Natural killer cell (primary cell): ENCODE data around the gene LMOD1. TPM values are rescaled to one million over a fixed set of nuclear protein-coding genes. Genes with fewer than 3 reads are reported as not detected.

Experiments
- ATAC-seq, 3 donors: fragments of 150-1000 bp in 2 of 3; fragments of 200-7000 bp in 1 of 3; cut with Tn5 transposase; 1 replicate in 1 of 3; 2 replicates in 2 of 3; pipeline ENCODE4 v1.10.0; 2021; ENCODE audit warnings: mild to moderate bottlenecking in 2 of 3, moderate library complexity in 2 of 3
- DNase-seq, 2 donors: peaks; one replicate each; pipeline versions ENCODE4 v3.0.0 to v3.0.0-alpha.2; 2013 to 2021; ENCODE audit warnings: mixed read lengths in 1 of 2
- H3K27ac ChIP-seq: one replicate; pipeline ENCODE4 v1.5.1; 2013; ENCODE audit warnings: mild to moderate bottlenecking, low read length
- H3K27me3 ChIP-seq: one replicate; pipeline ENCODE4 v1.6.1; 2013; ENCODE audit warnings: low read length; ENCODE audit not compliant: control insufficient read depth, insufficient read depth
- H3K36me3 ChIP-seq: one replicate; pipeline ENCODE4 v1.6.1; 2013; ENCODE audit warnings: low read length; ENCODE audit not compliant: control insufficient read depth, insufficient read depth
- H3K4me1 ChIP-seq: one replicate; pipeline ENCODE4 v1.6.1; 2013; ENCODE audit warnings: low read length; ENCODE audit not compliant: control insufficient read depth, insufficient read depth
- H3K4me3 ChIP-seq: one replicate; pipeline ENCODE4 v1.5.1; 2013; ENCODE audit warnings: low read length
- H3K9me3 ChIP-seq: one replicate; pipeline ENCODE4 v1.6.1; 2013; ENCODE audit warnings: low read length; ENCODE audit not compliant: control insufficient read depth, insufficient read depth
- H3K27ac Mint-ChIP-seq, 2 donors: one replicate each; pipeline ENCODE4 v1.8.0; 2022; ENCODE audit warnings: mild to moderate bottlenecking in 2 of 2, mixed read lengths in 2 of 2, moderate library complexity in 1 of 2
- H3K27me3 Mint-ChIP-seq, 2 donors: one replicate each; pipeline ENCODE4 v1.8.0; 2022; ENCODE audit warnings: low read depth in 2 of 2, mixed read lengths in 2 of 2
- H3K36me3 Mint-ChIP-seq: one replicate; pipeline ENCODE4 v1.8.0; 2022; ENCODE audit warnings: mixed read lengths
- H3K4me1 Mint-ChIP-seq, 2 donors: one replicate each; pipeline ENCODE4 v1.8.0; 2022; ENCODE audit warnings: mixed read lengths in 2 of 2
- H3K4me3 Mint-ChIP-seq: one replicate; pipeline ENCODE4 v1.8.0; 2022; ENCODE audit warnings: mild to moderate bottlenecking, moderate library complexity, mixed read lengths
- H3K9me3 Mint-ChIP-seq, 2 donors: one replicate each; pipeline ENCODE4 v1.8.0; 2022; ENCODE audit warnings: mixed read lengths in 2 of 2
- WGBS: methylation state at CpG from one replicate; pipeline ENCODE4 v1.1.7; 2013; ENCODE audit warnings: missing lambda C conversion rate; ENCODE audit not compliant: insufficient coverage; 5-methylcytosine and 5-hydroxymethylcytosine counted together
- intact Hi-C: fragments of 100-400 bp; cut with micrococcal nuclease; formaldehyde crosslinking; loops from one replicate; pipeline ENCODE4 v1.14.2; 2022
- total RNA-seq, 4 donors: library from RNA; stranded (reverse); fragments of 120-200 nt in 1 of 4; gene quantifications; one replicate each; pipeline versions ENCODE4 v1.2.3 to v1.2.4, GENCODE V29; 2013 to 2022
- TF ChIP-seq, protein P1 (sequence below): fragments of 200-600 bp; IDR thresholded peaks from one replicate; pipeline ENCODE4 v1.8.0; 2022; ENCODE audit warnings: antibody characterized with exemption

LMOD1 gene
- total RNA-seq, 3 donors from 2014 or later (not counting 1 experiment from before 2014, with no cell fraction given) = not detected

- Histone ChIP-seq H3K27me3 (no peaks in the 10 kb centered on the region), H3K9me3 (no peaks in the 10 kb centered on the region), H3K36me3 (peaks cover 48% of the 10 kb centered on the region), H3K27ac (no peak overlapping the region), H3K4me1 (no peaks in the 10 kb centered on the region), H3K4me3 (no peak overlapping the region)
- WGBS = 96% methylated on average over 2 of the region's 2 CpGs
- intact Hi-C loops = no loop called here
- no peak for ATAC-seq
- peaks cover 12% of the 10 kb centered on the region for H3K36me3 Mint-ChIP-seq
- no peak overlapping the region for H3K27ac Mint-ChIP-seq
- DNase-seq = no peak
- H3K4me1 Mint-ChIP-seq = peaks cover 8 to 20% of the 10 kb centered on the region in 2 donors
- TF ChIP-seq, protein P1, sequence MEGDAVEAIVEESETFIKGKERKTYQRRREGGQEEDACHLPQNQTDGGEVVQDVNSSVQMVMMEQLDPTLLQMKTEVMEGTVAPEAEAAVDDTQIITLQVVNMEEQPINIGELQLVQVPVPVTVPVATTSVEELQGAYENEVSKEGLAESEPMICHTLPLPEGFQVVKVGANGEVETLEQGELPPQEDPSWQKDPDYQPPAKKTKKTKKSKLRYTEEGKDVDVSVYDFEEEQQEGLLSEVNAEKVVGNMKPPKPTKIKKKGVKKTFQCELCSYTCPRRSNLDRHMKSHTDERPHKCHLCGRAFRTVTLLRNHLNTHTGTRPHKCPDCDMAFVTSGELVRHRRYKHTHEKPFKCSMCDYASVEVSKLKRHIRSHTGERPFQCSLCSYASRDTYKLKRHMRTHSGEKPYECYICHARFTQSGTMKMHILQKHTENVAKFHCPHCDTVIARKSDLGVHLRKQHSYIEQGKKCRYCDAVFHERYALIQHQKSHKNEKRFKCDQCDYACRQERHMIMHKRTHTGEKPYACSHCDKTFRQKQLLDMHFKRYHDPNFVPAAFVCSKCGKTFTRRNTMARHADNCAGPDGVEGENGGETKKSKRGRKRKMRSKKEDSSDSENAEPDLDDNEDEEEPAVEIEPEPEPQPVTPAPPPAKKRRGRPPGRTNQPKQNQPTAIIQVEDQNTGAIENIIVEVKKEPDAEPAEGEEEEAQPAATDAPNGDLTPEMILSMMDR = no peak
- H3K9me3 Mint-ChIP-seq = no peaks in the 10 kb centered on the region
- H3K27me3 Mint-ChIP-seq = no peaks in the 10 kb centered on the region
- no peak overlapping the region for H3K4me3 Mint-ChIP-seq
Observed at GRCh38 chr1:201849372-201850052, 96.8 kb downstream of the LMOD1 start.

- Mint-ChIP-seq H3K9me3 (no peaks in the 10 kb centered on the region), H3K4me1 (peaks cover 8 to 21% of the 10 kb centered on the region in 2 donors), H3K27me3 (no peaks in the 10 kb centered on the region), H3K4me3 (no peak overlapping the region), H3K36me3 (peaks cover 12% of the 10 kb centered on the region), H3K27ac (no peak overlapping the region)
- no peaks in the 10 kb centered on the region for H3K4me1 ChIP-seq
- 99% methylated on average over 6 of the region's 6 CpGs for WGBS
- no peak for ATAC-seq
- intact Hi-C loops = no loop called here
- peaks cover 39% of the 10 kb centered on the region for H3K36me3 ChIP-seq
- DNase-seq = no peak
- H3K27me3 ChIP-seq = no peaks in the 10 kb centered on the region
- TF ChIP-seq, protein P1 = no peak
- H3K9me3 ChIP-seq = no peaks in the 10 kb centered on the region
- no peak overlapping the region for H3K4me3 ChIP-seq
- no peak overlapping the region for H3K27ac ChIP-seq
Observed at GRCh38 chr1:201848230-201848629, 98.1 kb downstream of the LMOD1 start.

DNA sequence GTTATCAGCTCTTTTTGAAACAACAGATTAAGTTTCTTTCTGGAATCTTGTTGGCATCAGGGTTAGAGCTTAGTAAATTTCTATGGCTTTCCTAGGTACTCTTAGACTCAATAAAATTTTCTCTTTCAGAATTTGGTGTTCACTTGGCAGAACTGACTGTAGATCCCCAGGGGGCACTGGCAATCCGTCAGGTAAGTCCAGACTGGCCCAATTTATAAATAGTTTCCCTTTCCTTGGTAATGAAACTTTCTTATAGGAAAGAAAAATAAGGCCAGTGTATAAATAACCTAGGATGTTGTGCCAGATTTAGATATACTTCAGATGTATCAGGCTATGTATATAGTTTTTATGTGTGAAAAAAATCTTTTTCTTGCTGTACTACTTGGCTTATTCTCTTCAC lies 99.2 kb downstream of the LMOD1 start:
- Mint-ChIP-seq H3K36me3 (peaks cover 4% of the 10 kb centered on the region), H3K27me3 (no peaks in the 10 kb centered on the region), H3K9me3 (no peaks in the 10 kb centered on the region), H3K4me1 (peaks cover 15 to 29% of the 10 kb centered on the region in 2 donors), H3K27ac (peak overlapping the region in 1 of 2 donors; percentile 57), H3K4me3 (no peak overlapping the region)
- Histone ChIP-seq H3K4me3 (no peak overlapping the region), H3K27me3 (no peaks in the 10 kb centered on the region), H3K4me1 (no peaks in the 10 kb centered on the region), H3K27ac (no peak overlapping the region), H3K36me3 (peaks cover 28% of the 10 kb centered on the region), H3K9me3 (no peaks in the 10 kb centered on the region)
- ATAC-seq = no peak
- intact Hi-C loops = no loop called here
- DNase-seq = no peak
- TF ChIP-seq, protein P1 = no peak
- 100% methylated on average over 1 of the region's 1 CpG for WGBS

Other genes with a start within 250 kb of the LMOD1 start
- 10 to 100 TPM; 27.0 to 35.5 (median 34.6) TPM for gene IPO9, start 117.4 kb downstream of the LMOD1 start, total RNA-seq
- gene SHISA4, start 57.6 kb downstream of the LMOD1 start, total RNA-seq = 1 to 10 TPM in 1 of 3 donors, under 1 TPM in 1, not detected in 1; 0.54 to 2.0 TPM
- 10 to 100 TPM; 48.7 to 53.9 (median 51.8) TPM for gene TIMM17A, start 9.0 kb upstream of the LMOD1 start, total RNA-seq
- 10 to 100 TPM; 46.1 to 50.2 (median 47.9) TPM for gene RNPEP, start 36.1 kb upstream of the LMOD1 start, total RNA-seq
- 1 to 10 TPM; 1.0 to 3.0 (median 2.0) TPM for gene ELF3, start 64.0 kb upstream of the LMOD1 start, total RNA-seq
- not detected for gene GPR37L1, start 176.4 kb upstream of the LMOD1 start, total RNA-seq
- 100 to 1,000 TPM; 109 to 120 (median 109) TPM for gene ARL8A, start 198.2 kb upstream of the LMOD1 start, total RNA-seq
- 100 to 1,000 TPM; 144 to 241 (median 196) TPM for gene PTPN7, start 214.1 kb upstream of the LMOD1 start, total RNA-seq
- 10 to 100 TPM; 58.3 to 65.2 (median 60.9) TPM for gene LGR6, start 247.3 kb upstream of the LMOD1 start, total RNA-seq